GM13976 (cell line): ENCODE measurements around the gene TRIM67.

Experiments used
- DNase-seq: peaks from one replicate; pipeline ENCODE4 v3.0.0; 2012; ENCODE audit warnings: low spot score
- in situ Hi-C: fragments of 300-500 bp; cut with MboI; formaldehyde crosslinking; loops from one replicate; pipeline ENCODE4 v1.12.0; 2022; ENCODE audit warnings: low sequenced_read_pairs, mixed read lengths, inconsistent platforms; ENCODE audit not compliant: unreplicated experiment
- TF ChIP-seq, protein P1 (sequence below): IDR thresholded peaks from 2 replicates; pipeline ENCODE4 v1.5.1; 2012; ENCODE audit warnings: borderline replicate concordance, mild to moderate bottlenecking; ENCODE audit not compliant: insufficient read depth; ENCODE audit errors: extremely low read depth, missing control alignments, control extremely low read depth

The TRIM67 gene

DNA sequence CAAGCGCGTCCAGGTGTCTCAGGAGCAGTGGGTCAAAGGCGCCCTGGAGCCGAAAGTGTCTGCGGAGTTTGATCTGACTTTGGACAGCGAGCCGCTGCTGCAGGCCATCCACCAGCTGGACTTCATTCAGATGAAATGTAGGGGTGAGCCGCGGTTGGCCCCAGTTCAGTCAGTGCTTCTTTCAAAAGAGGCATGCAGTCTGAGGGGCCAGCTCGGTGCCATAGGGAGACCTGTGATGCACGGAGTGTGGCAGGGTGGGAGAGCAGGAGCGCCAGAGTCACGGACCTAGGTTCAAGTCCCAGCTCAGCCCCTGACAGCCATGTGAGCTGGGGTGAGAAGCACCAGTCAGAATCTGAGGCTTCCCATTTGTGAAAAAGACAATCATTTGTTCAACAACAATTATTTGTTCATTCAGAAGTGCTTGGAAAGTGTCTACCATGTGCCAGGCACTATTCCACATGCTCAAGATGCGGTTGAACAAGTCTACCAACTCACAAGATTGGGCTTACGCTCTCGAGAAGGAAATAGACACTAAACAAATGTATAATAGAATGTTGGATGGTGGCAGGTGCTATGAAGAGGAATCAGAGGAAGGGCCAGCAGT, 39.6 kb downstream of the TRIM67 start:
- in situ Hi-C loops, result no loop called here
- TF ChIP-seq, protein P1, sequence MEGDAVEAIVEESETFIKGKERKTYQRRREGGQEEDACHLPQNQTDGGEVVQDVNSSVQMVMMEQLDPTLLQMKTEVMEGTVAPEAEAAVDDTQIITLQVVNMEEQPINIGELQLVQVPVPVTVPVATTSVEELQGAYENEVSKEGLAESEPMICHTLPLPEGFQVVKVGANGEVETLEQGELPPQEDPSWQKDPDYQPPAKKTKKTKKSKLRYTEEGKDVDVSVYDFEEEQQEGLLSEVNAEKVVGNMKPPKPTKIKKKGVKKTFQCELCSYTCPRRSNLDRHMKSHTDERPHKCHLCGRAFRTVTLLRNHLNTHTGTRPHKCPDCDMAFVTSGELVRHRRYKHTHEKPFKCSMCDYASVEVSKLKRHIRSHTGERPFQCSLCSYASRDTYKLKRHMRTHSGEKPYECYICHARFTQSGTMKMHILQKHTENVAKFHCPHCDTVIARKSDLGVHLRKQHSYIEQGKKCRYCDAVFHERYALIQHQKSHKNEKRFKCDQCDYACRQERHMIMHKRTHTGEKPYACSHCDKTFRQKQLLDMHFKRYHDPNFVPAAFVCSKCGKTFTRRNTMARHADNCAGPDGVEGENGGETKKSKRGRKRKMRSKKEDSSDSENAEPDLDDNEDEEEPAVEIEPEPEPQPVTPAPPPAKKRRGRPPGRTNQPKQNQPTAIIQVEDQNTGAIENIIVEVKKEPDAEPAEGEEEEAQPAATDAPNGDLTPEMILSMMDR, result no peak
- no peak for DNase-seq

DNA sequence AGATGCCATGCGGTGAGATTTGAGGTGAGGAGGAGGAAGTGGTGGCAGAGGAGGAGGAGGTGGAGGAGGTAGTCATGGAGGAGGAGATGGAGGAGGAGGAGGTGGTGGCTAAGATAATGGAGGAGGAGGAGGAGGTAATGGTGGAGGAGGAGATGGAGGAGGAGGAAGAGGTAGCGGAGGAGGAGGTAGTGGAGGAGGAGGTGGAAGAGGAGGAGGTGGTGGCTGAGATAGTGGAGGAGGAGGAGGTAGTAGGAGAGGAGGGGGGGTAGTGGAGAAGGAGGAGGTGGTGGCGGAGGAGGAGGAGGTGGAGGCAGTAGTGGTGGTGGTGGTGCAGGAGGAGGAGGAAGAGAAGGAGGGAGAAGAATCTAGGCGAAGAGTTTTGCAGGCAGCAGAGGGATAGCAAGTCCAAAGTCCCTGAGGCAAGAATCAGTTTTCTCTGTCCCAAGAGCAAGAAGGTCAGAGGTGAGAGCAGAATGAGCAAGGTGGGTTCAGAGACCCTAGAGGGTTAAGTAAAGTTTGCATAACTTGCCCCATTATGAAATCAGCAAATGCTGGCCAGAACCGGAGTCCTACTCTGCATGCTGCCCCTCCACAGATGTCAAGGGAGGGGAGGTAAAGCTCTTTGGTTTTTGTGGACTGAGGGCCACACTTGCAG, 40.2 kb downstream of the TRIM67 start:
- no peak for DNase-seq
- TF ChIP-seq, protein P1, result no peak
- in situ Hi-C loops, result no loop called here

DNA sequence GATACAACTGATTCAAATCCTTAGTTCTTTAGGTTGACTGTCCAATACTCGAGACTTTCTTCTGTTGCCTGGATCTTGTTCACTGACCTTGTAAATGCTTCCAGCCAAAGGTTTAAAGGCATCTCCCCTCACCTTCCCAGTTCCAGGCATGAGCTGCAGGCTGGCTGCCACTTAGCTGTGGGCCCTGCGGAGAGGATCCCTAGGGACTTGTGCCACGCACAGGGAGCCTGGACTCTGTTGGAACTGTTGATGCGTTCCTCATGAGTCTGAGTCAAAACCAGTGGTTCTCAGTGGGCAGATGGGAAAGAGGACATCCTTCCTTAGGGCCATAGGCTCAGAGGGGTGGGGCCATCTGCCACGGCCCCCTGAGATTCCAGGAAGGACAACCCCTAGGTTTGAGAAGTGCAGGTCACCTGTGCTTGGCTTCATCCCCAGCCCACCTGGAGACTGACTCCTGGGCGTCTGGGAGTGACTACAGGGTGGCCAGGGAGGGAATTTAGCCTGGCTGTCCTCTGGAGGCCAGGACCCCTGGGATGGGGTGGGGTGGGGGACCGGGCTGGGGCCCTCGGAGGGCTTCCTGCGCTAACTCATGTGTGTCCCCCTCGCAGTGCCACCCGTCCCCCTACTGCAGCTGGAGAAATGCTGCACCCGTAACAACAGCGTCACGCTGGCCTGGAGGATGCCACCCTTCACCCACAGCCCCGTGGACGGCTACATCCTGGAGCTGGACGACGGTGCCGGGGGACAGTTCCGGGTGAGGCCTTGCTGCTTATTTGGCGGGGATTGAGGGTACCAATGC, 41.6 kb downstream of the TRIM67 start:
- in situ Hi-C loops, result no loop called here
- no peak for DNase-seq
- TF ChIP-seq, protein P1, result no peak

DNA sequence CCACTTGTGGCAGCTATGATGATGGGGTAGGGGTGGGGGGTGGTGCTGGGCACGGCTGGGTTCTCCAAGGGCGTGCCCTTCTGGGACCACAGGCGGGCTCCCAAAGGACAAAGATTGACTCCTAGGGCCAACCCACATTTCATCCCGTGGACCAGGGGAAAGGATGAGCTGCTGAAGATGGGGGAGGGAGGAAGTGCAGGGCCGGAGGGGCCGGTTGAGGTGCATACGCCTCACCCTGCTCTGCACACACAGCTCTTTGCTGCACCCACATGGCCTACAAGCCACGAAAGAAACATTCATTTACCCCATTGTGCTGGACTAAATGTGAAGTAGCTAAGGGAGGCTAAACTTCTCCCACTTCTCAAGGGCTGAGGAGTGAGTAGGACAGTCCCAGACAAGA, 45.0 kb downstream of the TRIM67 start:
- DNase-seq, result no peak
- TF ChIP-seq, protein P1, result no peak
- in situ Hi-C loops, result no loop called here

DNA sequence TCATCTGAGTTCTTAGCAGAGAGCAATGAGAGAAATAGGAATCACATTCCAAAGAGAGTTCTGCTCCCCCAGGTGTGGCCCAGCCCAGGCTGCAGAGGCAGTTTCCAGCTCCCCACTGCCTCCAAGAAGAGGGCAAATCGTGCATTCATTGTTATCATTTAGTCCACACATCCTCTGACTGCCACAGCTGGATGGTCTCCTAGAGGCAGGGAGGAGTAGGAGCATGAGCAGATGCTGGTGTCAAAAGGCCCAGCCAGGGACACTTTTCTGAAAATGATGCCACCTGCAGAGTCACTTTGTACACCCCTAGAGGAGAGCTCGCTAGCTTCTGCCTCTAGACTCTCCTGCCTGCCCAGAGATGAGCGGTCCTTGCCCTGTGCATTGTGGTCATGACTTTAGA, 45.6 kb downstream of the TRIM67 start:
- TF ChIP-seq, protein P1, result no peak
- DNase-seq, result no peak
- in situ Hi-C loops, result no loop called here

DNA sequence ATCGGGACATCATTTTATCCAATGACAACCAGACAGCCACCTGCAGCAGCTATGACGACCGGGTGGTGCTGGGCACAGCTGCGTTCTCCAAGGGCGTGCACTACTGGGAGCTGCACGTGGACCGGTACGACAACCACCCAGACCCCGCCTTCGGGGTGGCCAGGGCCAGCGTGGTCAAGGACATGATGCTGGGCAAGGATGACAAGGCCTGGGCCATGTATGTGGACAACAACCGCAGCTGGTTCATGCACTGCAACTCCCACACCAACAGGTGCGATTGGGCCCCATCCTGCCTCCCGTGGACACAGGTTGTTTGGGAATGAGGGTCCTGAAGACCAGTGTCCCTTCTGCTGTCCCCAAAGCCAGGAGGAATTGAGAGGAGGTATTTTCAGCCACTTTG, 47.1 kb downstream of the TRIM67 start:
- no peak for DNase-seq
- in situ Hi-C loops, result no loop called here
- TF ChIP-seq, protein P1, result no peak
